Measurements from ENCODE around the gene SLC26A9.
"Not testable (repeated sequence)": the region's sequence is repeated elsewhere in the genome, so short reads cannot be mapped to it uniquely, and the experiment has no call there.

The SLC26A9 gene

DNA sequence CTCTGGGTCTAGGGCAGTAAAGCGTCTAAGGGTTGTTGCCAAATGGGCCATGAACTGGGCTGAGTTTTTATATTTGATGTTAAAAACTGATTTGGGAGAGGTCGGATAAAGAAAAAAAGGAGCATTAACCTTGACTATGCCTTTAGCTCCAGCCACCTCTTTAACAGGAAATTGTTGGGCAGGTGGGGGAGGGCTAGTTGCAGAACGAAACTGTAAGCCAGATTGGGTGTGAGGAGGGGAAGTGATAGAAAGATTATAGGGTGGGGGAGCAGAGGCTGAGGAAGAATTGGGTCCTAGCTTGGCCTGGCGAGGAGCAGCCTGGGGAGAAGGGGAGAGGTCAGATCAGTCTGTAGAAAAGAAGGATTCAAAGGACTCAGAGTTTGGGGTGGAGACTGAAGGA is 54.2 kb downstream of the SLC26A9 start:
- not testable (repeated sequence) for DNase-seq

DNA sequence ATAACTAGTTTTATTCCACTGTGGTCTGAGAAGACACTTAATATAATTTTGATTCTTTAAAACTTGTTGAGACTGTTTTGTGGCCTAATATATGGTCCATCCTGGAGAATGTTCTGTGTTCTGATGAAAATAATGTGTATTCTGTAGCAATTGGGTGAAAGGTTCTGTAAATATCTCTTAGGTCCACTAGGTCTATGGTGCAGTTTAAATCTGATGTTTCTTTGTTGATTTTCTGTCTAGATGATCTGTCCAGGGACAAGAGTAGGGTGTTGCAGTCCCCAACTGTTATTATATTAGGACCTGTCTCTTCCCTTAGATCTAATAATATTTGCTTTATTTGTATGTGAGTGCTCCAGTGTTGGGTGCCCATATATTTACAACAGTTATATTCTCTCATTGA is 59.5 kb downstream of the SLC26A9 start:
- DNase-seq: no peak

DNA sequence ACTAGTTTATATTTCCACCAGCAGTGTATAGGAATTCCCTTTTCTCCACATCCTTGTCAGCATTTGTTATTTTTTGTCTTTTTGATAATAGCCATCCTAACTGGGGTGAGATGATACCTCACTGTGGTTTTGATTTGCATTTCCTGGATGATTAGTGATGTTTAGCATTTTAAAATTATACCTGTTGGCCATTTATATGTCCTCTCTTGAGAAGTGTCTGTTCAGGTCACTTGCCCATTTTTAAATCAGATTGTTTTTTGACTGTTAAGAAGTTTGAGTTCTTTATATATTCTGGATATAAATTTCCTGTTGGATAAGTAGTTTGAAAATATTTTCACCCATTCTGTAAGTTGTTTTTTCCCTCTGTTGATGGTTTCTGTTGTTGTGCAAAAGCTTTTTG is 62.3 kb downstream of the SLC26A9 start:
- no peak for DNase-seq

DNA sequence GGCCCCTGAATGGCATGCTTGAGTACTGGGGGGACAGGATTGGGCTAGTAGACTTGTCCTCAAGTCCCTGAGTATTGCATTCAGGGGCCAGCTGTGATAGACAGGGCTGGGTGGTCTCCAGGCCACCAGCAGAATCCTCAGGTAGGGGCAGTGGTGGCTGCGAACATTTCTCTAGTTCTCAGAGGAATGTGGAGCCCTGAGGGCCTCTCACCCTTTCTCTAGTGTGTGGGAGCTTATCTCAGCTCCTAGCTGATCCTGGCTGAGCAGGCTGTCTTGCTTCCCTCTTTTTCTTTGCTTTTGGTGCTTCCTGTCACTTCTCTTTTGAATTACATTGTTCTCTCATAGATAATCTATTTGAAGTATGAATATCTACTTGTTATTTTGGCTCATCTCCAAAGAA is 63.3 kb downstream of the SLC26A9 start:
- no peak for DNase-seq

DNA sequence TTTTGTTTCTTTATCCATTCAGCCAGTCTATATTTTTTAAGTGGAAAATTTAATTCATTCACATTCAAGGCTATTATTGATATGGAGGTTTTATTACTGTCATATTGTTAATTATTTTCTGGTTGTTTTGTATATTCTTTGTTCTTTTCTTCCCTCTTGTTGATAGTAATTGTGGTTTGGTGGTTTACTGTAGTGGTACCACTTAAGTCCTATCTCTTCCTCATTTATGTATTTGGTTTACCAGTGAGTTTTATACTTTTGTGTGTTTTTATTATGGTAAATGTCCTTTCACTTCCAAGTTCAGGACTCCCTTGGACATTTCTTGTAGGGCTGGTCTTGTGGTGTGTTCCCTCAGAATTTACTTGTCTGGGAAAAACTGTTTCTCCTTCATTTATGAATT is 65.2 kb downstream of the SLC26A9 start:
- DNase-seq: no peak

DNA sequence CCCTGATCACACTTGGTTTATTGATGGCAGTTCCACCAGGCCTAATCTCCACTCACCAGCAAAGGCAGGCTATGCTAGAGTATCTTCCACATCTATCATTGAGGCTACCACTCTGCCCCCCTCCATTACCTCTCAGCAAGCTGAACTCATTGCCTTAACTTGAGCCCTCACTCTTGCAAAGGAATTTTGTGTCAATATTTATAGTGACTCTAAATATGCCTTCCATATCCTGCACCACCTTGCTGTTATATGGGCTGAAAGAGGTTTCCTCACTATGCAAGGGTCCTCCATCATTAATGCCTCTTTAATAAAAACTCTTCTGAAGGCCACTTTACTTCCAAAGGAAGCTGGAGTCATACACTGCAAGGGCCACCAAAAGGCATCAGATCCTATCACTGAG is 70.1 kb downstream of the SLC26A9 start:
- not testable (repeated sequence) for DNase-seq

DNA sequence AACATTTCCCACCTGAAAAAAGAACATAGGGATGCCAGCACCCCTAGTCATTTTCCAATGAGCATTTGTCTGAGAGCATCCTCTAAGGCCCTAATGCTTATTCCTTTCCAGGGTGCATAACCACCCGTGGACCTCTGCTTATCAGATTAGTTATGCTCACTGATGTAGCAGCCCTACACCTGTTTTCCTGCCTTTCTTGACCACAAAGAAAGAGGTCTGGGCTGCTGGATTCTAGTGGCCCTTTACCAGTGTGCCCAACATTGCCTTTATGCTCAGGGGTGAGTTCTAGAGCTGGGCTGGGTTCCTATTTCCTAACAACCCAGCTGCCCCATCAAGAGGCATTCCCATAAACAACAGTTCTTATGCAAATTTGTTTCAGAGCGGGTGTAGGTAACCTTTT is 73.0 kb downstream of the SLC26A9 start:
- DNase-seq: no peak
